BJ (cell line): Measurements from ENCODE around the gene SF3B2. TPM values are rescaled to one million over a fixed set of nuclear protein-coding genes. Genes with fewer than 3 reads are reported as not detected.
"Not testable (repeated sequence)": the region's sequence is repeated elsewhere in the genome, so short reads cannot be mapped to it uniquely, and the experiment has no call there.

ENCODE experiments used
- CTCF ChIA-PET: fragments of 350-600 bp; formaldehyde crosslinking; extraction: SDS; loops from one replicate; lab custom pipeline; 2021; ENCODE audit warnings: antibody characterized with exemption, inconsistent platforms; lab: Yijun Ruan, JAX
- POLR2A ChIA-PET: fragments of 300-600 bp; sonication (Branson Sonifier 250); formaldehyde crosslinking; extraction: SDS; loops from one replicate; lab custom pipeline; 2021; ENCODE audit warnings: antibody characterized with exemption; lab: Charles Lee
- DNase-seq: peaks from one replicate; pipeline ENCODE4 v3.0.0-alpha.2; 2011; ENCODE audit warnings: low read depth
- H3K27me3 ChIP-seq: 2 replicates; pipeline ENCODE4 v1.6.0; 2011; ENCODE audit warnings: low read length; ENCODE audit not compliant: control insufficient read depth, insufficient read depth
- H3K36me3 ChIP-seq: 2 replicates; pipeline ENCODE4 v1.5.1; 2011; ENCODE audit warnings: low read length; ENCODE audit not compliant: control insufficient read depth, insufficient read depth
- H3K4me3 ChIP-seq: 2 replicates; pipeline ENCODE4 v1.5.1; 2011; ENCODE audit warnings: low read depth, mild to moderate bottlenecking, control low read depth, low read length
- CTCF ChIP-seq: IDR thresholded peaks from 2 replicates; pipeline ENCODE4 v1.5.1; 2011; ENCODE audit warnings: low read depth, mild to moderate bottlenecking, control low read depth, inconsistent platforms, low read length, moderate library complexity; ENCODE audit not compliant: insufficient read depth
- polyA plus RNA-seq: library from polyadenylated mRNA; depleted of rRNA; stranded (reverse); fragments of >200 nt; gene quantifications from 2 replicates; pipeline ENCODE4 v1.2.3, GENCODE V29; 2011

The SF3B2 gene
- polyA plus RNA-seq, 1 experiment, result 82.7 TPM

DNA sequence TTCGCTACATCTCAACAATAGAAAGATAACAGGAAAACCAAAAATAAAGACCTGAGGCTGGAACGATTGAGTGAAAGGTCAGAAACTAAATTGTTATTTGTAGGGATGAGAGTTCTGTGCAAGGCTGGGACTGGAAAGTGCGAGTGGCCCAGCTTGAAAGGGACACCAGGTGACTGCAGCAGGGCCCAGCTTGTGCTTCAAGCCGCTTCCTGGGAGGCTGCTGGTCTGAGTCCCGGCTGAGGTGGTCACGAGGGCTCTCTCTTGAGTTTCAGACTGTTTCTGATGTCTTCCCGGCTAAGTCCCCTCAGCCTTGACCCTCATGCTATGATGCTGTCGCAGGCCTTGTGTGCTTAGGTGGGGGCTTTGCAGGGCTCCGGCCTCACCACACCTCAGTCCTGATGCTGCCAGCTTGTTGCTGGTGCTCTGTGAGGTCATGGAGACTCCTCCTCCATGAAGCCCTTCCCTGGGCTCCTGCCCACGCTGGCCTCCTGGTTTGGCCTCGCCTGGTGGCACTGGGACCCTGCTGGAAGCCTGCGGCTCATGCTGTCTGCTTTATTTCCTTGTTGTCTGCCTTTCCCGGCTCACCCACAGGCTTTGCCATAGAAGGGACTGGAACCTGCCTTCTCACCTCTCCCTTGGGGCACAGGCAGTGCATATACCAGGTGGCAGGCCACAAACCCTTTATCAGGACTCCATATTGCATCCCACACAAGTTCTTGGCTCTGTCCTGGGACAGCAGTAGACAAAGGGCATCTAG lies 45.9 kb upstream of the SF3B2 start:
- H3K36me3 ChIP-seq, result peaks cover 14% of the 10 kb centered on the region
- ChIA-PET POLR2A (no interaction called here), CTCF (interaction anchor here (7.7 kb wide), 1 partner anchor 17 kb away, joined by 48 read pairs; no protein-coding TSS in a partner anchor)
- H3K4me3 ChIP-seq, result no peak overlapping the region
- H3K27me3 ChIP-seq, result no peaks in the 10 kb centered on the region
- DNase-seq, result no peak
- no peak for TF ChIP-seq CTCF

- Histone ChIP-seq H3K36me3 (peaks cover 14% of the 10 kb centered on the region), H3K4me3 (no peak overlapping the region), H3K27me3 (no peaks in the 10 kb centered on the region)
- ChIA-PET POLR2A (no interaction called here), CTCF (interaction anchor here (1.0 to 7.7 kb wide), 2 partner anchors 16 to 135 kb away, joined by 3 to 48 read pairs; no protein-coding TSS in a partner anchor)
- no peak for DNase-seq
- TF ChIP-seq CTCF, result no peak
These were observed 45.3 kb upstream of the SF3B2 start for GRCh38 chr11:66006891-66007176.

- POLR2A ChIA-PET, result no interaction called here
These were observed 44.9 kb upstream of the SF3B2 start for GRCh38 chr11:66007201-66007634.

GRCh38 chr11:66008095-66008467 lies 44.1 kb upstream of the SF3B2 start:
- Histone ChIP-seq H3K27me3 (no peaks in the 10 kb centered on the region), H3K36me3 (peaks cover 14% of the 10 kb centered on the region), H3K4me3 (no peak overlapping the region)
- ChIA-PET POLR2A (interaction anchor here (1.1 kb wide), 1 partner anchor 13 kb away, joined by 18 read pairs; no protein-coding TSS in a partner anchor), CTCF (interaction anchor here (0.8 to 7.7 kb wide), 3 partner anchors 15 to 297 kb away, joined by 4 to 48 read pairs (median 6); no protein-coding TSS in a partner anchor)
- no peak for DNase-seq
- TF ChIP-seq CTCF, result no peak

More at GRCh38 chr11:66007201-66007634, 44.9 kb upstream of the SF3B2 start:
- H3K27me3 ChIP-seq, result no peaks in the 10 kb centered on the region
- H3K4me3 ChIP-seq, result no peak overlapping the region
- no peak for DNase-seq
- CTCF ChIA-PET, result interaction anchor here (0.8 to 7.7 kb wide), 3 partner anchors 16 to 296 kb away, joined by 3 to 48 read pairs (median 4); no protein-coding TSS in a partner anchor
- TF ChIP-seq CTCF, result no peak
- peaks cover 14% of the 10 kb centered on the region for H3K36me3 ChIP-seq

- H3K36me3 ChIP-seq, result peaks cover 12% of the 10 kb centered on the region
- ChIA-PET CTCF (interaction anchor here (1.5 to 7.7 kb wide), 3 partner anchors 14 to 37 kb away, joined by 3 to 48 read pairs (median 6); no protein-coding TSS in a partner anchor), POLR2A (interaction anchor here (1.1 kb wide), 1 partner anchor 12 kb away, joined by 18 read pairs; no protein-coding TSS in a partner anchor)
- H3K4me3 ChIP-seq, result no peak overlapping the region
- TF ChIP-seq CTCF, result no peak
- DNase-seq, result no peak
- H3K27me3 ChIP-seq, result no peaks in the 10 kb centered on the region
These were observed 43.6 kb upstream of the SF3B2 start for GRCh38 chr11:66008468-66009101.

DNA sequence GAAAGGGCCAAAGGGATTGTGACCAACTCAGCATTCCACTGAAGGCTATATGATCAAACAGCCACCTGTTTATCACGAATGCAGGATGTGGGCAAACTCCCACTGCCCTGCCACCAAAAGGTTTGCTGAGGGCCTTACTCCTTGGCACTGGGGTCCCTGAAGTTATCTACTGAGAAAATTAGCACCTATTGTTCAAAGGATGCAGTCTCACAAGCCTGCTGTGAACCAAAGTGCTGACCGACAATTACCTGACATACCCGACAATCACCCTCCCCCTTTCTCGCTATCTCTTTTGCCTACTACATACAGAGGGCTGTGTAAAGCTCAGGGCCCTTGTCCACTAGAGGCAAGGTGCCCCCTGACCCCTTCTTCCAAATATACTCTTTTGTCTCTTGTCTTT lies 42.1 kb upstream of the SF3B2 start:
- not testable (repeated sequence) for H3K4me3 ChIP-seq, DNase-seq, H3K27me3 ChIP-seq, H3K36me3 ChIP-seq
- ChIA-PET CTCF (interaction anchor here (1.5 to 7.7 kb wide), 2 partner anchors 13 to 36 kb away, joined by 3 to 48 read pairs; no protein-coding TSS in a partner anchor), POLR2A (interaction anchor here (0.7 kb wide), 1 partner anchor 120 kb away, joined by 3 read pairs; the partner anchor contains the start of gene CCDC85B)
